IgD-negative memory B cell (primary cell): ENCODE results near the gene MED27. TPM values are rescaled to one million over a fixed set of nuclear protein-coding genes. Genes with fewer than 3 reads are reported as not detected.
A peak's percentile ranks its signal among the peaks of the same experiment; 100 is the strongest.

ENCODE experiments used
- H3K27ac Mint-ChIP-seq, 3 donors: one replicate each; pipeline ENCODE4 v1.8.0; 2020 to 2022; ENCODE audit warnings: mild to moderate bottlenecking in 3 of 3, mixed read lengths in 3 of 3, moderate library complexity in 1 of 3
- H3K27me3 Mint-ChIP-seq: one replicate; pipeline ENCODE4 v1.8.0; 2021; ENCODE audit warnings: mixed read lengths
- H3K36me3 Mint-ChIP-seq: one replicate; pipeline ENCODE4 v1.8.0; 2020; ENCODE audit warnings: mild to moderate bottlenecking, mixed read lengths
- H3K4me1 Mint-ChIP-seq, 3 donors: one replicate each; pipeline ENCODE4 v1.8.0; 2020 to 2022; ENCODE audit warnings: mixed read lengths in 3 of 3, mild to moderate bottlenecking in 1 of 3
- H3K4me3 Mint-ChIP-seq, 4 donors: one replicate each; pipeline ENCODE4 v1.8.0; 2020 to 2022; ENCODE audit warnings: mild to moderate bottlenecking in 4 of 4, mixed read lengths in 4 of 4, moderate library complexity in 3 of 4
- H3K9me3 Mint-ChIP-seq, 3 donors: one replicate each; pipeline ENCODE4 v1.8.0; 2020 to 2021; ENCODE audit warnings: mixed read lengths in 3 of 3, mild to moderate bottlenecking in 1 of 3
- polyA plus RNA-seq: library from polyadenylated mRNA; unstranded; fragments of 300-500 nt; fragmentation: Illumina TruSeq; gene quantifications from one replicate; pipeline ENCODE4 v1.2.3, GENCODE V29; 2021

Gene MED27
- polyA plus RNA-seq = 33.7 TPM

- Mint-ChIP-seq H3K27ac (peak within 1 kb of the TSS; percentile 43 to 96 (median 62)), H3K4me3 (peak within 1 kb of the TSS; percentile 85 to 99 (median 94)), H3K27me3 (peaks cover 3% of the 10 kb centered on the region), H3K36me3 (peaks cover 1% of the 10 kb centered on the region), H3K9me3 (no peaks in the 10 kb centered on the region), H3K4me1 (peaks cover 18 to 23% (median 19%) of the 10 kb centered on the region in 3 donors)
Observed at GRCh38 chr9:132079391-132080091, at the start of gene MED27. MED27 (minus strand) TSS chr9:132079867; CDS start chr9:132079844, 23 bp downstream.

- Mint-ChIP-seq H3K4me3 (no peak overlapping the region), H3K27ac (no peak overlapping the region)
Observed at GRCh38 chr9:132127888-132128534, 48.3 kb upstream of the MED27 start.

DNA sequence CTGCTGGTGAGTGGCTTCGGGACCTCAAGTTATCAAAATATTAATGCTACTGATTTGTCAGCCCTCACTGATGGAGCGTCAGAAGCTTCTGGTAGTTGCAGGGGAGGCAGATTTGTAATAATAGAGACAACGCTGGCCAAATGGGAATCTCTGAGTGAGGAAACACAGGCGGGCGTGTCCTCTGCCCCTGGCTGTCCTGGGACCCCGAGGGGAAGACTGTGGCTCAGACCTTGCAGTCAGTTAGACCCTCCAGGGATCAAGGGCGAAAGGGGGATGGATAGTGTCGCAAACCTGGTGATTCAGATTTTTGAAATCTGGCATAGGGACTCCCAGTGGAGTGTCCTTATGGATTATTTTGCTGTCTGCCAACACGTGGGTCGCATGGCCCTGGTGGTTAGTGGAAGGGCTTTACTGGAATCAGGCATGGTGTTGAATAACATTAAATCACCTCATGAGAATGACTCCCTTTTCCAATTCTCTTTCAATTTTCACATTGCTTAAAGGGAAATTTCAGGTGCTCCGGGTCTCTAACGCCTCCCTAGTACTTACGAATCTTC, 47.1 kb upstream of the MED27 start:
- H3K4me3 Mint-ChIP-seq = peak overlapping the region in 3 of 4 donors; percentile 10 to 83 (median 75)
- H3K4me1 Mint-ChIP-seq = peaks cover 0 to 4% (median 4%) of the 10 kb centered on the region in 3 donors
- peaks cover 62% of the 10 kb centered on the region for H3K27me3 Mint-ChIP-seq
- H3K36me3 Mint-ChIP-seq = no peaks in the 10 kb centered on the region
- peaks cover 0 to 4% (median 0%) of the 10 kb centered on the region in 3 donors for H3K9me3 Mint-ChIP-seq
- no peak overlapping the region for H3K27ac Mint-ChIP-seq

More at GRCh38 chr9:132127888-132128534, 48.3 kb upstream of the MED27 start:
- peaks cover 69% of the 10 kb centered on the region for H3K27me3 Mint-ChIP-seq
- H3K9me3 Mint-ChIP-seq = peaks cover 0 to 4% (median 0%) of the 10 kb centered on the region in 3 donors
- H3K4me1 Mint-ChIP-seq = peaks cover 0 to 4% (median 4%) of the 10 kb centered on the region in 3 donors
- no peaks in the 10 kb centered on the region for H3K36me3 Mint-ChIP-seq

GRCh38 chr9:132125944-132126679, 46.4 kb upstream of the MED27 start:
- Mint-ChIP-seq H3K4me3 (peak overlapping the region in 3 of 4 donors; percentile 10 to 83 (median 75)), H3K36me3 (no peaks in the 10 kb centered on the region), H3K9me3 (peaks cover 0 to 4% (median 0%) of the 10 kb centered on the region in 3 donors), H3K4me1 (peaks cover 0 to 4% (median 4%) of the 10 kb centered on the region in 3 donors), H3K27me3 (peaks cover 59% of the 10 kb centered on the region), H3K27ac (no peak overlapping the region)

DNA sequence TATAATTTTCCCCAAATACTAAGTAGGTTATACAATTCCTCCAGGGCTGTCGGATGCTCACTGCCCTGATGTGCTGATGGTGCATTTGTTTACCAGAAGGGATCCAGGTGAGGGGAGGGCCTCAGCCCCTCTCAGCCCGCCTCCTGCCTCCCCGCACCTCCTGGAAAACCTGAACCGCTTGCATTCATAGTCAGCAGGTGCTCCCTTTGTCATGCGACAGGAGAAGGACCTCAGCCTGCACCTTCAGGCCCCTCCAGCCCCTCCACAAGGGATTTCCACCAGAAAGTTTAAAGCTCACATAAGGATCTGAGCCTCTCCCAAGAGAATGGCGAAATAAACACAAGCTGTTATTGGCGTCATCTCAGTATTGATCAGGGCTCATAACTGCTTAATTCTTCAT, 45.7 kb upstream of the MED27 start:
- no peak overlapping the region for H3K27ac Mint-ChIP-seq
- no peaks in the 10 kb centered on the region for H3K36me3 Mint-ChIP-seq
- H3K4me1 Mint-ChIP-seq = peaks cover 0 to 4% (median 4%) of the 10 kb centered on the region in 3 donors
- peaks cover 58% of the 10 kb centered on the region for H3K27me3 Mint-ChIP-seq
- peak overlapping the region in 1 of 4 donors; percentile 35 for H3K4me3 Mint-ChIP-seq
- peaks cover 0 to 4% (median 0%) of the 10 kb centered on the region in 3 donors for H3K9me3 Mint-ChIP-seq

DNA sequence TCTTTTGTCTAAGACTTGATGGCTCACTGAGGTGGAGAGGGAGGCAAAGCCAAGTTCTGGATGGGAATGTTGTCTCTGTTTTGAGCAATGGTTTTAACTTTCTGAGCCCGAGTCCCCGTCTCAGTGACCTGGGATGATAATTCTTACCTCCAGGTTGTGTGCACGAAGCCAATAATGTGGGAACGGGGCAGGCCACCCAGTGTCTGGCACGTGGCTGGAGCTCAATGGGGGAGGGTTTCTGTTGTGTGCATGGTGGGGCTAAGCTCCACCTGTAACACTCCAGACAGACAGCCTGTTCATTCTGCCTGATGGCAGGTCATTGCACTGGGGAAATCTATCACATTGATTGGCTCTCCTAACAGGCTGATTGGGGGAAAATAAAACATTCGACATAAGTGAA, 45.1 kb upstream of the MED27 start:
- Mint-ChIP-seq H3K36me3 (no peaks in the 10 kb centered on the region), H3K27ac (no peak overlapping the region), H3K9me3 (peaks cover 0 to 4% (median 0%) of the 10 kb centered on the region in 3 donors), H3K27me3 (peaks cover 52% of the 10 kb centered on the region), H3K4me1 (peaks cover 0 to 4% (median 4%) of the 10 kb centered on the region in 3 donors), H3K4me3 (no peak overlapping the region)

DNA sequence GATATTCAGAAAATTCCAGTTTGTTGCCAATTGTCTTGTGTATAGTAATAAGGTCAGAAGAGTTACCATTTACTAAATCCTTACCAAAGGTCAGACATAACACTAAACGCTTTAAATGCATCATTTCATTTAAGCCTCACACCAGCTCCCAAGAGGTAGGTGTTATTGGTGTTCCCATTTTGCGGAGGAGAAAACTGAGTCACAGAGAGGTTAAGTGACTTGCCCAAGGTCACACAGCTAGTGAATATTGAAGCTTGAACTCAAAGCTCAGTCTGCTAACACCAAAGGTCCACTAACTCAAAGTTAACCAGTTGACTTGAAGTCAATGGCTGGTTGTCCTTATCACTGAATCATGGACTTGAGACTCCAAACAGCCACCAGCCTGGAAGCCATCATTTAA, 41.4 kb upstream of the MED27 start:
- Mint-ChIP-seq H3K4me1 (no peaks in the 10 kb centered on the region), H3K27me3 (peaks cover 34% of the 10 kb centered on the region), H3K9me3 (peaks cover 0 to 7% (median 0%) of the 10 kb centered on the region in 3 donors), H3K27ac (no peak overlapping the region), H3K4me3 (no peak overlapping the region), H3K36me3 (no peaks in the 10 kb centered on the region)

GRCh38 chr9:132117694-132118093, 38.0 kb upstream of the MED27 start:
- Mint-ChIP-seq H3K4me3 (no peak overlapping the region), H3K27me3 (peaks cover 21% of the 10 kb centered on the region), H3K9me3 (peaks cover 0 to 5% (median 0%) of the 10 kb centered on the region in 3 donors), H3K4me1 (no peaks in the 10 kb centered on the region), H3K27ac (no peak overlapping the region), H3K36me3 (no peaks in the 10 kb centered on the region)

DNA sequence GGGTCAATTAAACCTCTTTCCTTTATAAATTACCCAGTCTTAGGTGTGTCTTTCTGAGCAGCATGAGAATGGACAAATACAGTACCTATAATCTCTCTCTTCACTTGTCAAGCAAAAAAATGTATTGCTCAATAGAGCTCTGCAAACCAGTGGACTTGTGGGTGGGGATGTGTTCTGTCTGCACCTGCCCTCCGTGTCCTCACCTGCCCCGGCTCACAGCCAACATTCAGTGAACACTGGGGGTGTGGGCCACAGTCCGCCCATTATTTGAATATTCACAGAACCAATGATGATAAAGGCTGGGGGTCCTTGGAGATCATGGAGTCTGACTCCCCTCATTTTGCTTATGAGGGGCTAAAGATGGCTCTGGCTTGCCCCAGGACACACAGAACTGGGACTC, 36.9 kb upstream of the MED27 start:
- Mint-ChIP-seq H3K36me3 (no peaks in the 10 kb centered on the region), H3K27me3 (peaks cover 15% of the 10 kb centered on the region), H3K4me3 (no peak overlapping the region), H3K9me3 (peaks cover 0 to 5% (median 0%) of the 10 kb centered on the region in 3 donors), H3K4me1 (no peaks in the 10 kb centered on the region), H3K27ac (no peak overlapping the region)

DNA sequence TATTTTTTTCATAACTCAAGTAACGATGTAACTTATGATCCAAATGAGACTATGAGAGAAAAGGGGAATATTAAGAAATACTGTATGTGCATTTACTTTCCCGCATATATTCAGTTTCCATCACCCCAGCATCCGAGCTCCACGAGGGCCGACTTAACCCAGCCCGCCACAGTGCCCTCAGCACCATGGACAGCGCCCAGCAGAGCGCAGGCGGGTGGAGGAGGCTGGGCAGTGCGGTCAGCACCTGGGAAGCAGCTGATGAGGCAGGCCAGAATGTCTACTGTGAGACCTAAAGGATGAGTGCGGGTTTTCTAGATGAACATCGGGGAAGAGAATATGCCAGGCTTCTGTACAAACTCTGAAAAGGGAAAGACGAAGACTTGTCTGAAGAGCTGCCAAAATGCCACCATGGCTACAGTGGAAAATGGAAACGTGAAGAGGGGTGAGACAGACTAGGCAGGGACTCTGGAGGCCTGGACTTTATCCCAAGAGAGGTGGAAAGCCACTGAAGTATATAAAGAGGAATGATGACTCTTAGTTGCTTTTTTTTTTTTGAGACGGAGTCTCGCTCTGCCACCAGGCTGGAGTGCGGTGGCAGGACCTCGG, 34.5 kb upstream of the MED27 start:
- Mint-ChIP-seq H3K27ac (no peak overlapping the region), H3K36me3 (no peaks in the 10 kb centered on the region), H3K4me1 (no peaks in the 10 kb centered on the region), H3K27me3 (peaks cover 19% of the 10 kb centered on the region), H3K9me3 (peaks cover 0 to 5% (median 2%) of the 10 kb centered on the region in 3 donors), H3K4me3 (no peak overlapping the region)

DNA sequence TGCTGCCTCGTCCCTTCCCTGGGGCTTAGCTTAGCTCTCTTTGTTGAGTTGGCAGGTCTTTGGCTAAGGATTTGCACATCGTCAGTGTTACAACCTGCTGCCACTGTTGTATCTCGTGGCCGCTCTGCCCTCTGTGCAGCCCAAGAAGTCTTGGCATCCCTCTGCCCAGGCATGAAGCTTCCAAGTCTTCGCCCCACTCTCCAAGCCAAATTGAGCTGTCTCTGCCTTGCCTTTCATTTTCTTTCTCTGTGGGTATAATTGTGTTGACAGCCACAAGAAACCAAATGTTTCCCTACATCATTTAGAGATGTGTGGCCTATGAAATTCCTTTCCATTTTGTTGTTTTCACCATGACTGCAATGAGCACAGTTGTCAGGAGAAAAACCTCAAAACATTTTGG, 29.6 kb upstream of the MED27 start:
- H3K27me3 Mint-ChIP-seq = peaks cover 17% of the 10 kb centered on the region
- peaks cover 1 to 5% (median 1%) of the 10 kb centered on the region in 3 donors for H3K4me1 Mint-ChIP-seq
- peaks cover 0 to 2% (median 0%) of the 10 kb centered on the region in 3 donors for H3K9me3 Mint-ChIP-seq
- no peak overlapping the region for H3K4me3 Mint-ChIP-seq
- no peaks in the 10 kb centered on the region for H3K36me3 Mint-ChIP-seq
- no peak overlapping the region for H3K27ac Mint-ChIP-seq

GRCh38 chr9:132108728-132109127, 29.1 kb upstream of the MED27 start:
- peaks cover 1 to 5% (median 1%) of the 10 kb centered on the region in 3 donors for H3K4me1 Mint-ChIP-seq
- no peak overlapping the region for H3K27ac Mint-ChIP-seq
- peak overlapping the region in 1 of 4 donors; percentile 37 for H3K4me3 Mint-ChIP-seq
- H3K27me3 Mint-ChIP-seq = peaks cover 13% of the 10 kb centered on the region
- no peaks in the 10 kb centered on the region for H3K36me3 Mint-ChIP-seq
- peaks cover 0 to 2% (median 0%) of the 10 kb centered on the region in 3 donors for H3K9me3 Mint-ChIP-seq

- Mint-ChIP-seq H3K4me1 (no peaks in the 10 kb centered on the region), H3K36me3 (peaks cover 1% of the 10 kb centered on the region), H3K4me3 (no peak overlapping the region), H3K27me3 (peaks cover 33% of the 10 kb centered on the region), H3K27ac (no peak overlapping the region), H3K9me3 (peaks cover 0 to 2% (median 2%) of the 10 kb centered on the region in 3 donors)
Observed at GRCh38 chr9:132099741-132100407, 20.2 kb upstream of the MED27 start.

DNA sequence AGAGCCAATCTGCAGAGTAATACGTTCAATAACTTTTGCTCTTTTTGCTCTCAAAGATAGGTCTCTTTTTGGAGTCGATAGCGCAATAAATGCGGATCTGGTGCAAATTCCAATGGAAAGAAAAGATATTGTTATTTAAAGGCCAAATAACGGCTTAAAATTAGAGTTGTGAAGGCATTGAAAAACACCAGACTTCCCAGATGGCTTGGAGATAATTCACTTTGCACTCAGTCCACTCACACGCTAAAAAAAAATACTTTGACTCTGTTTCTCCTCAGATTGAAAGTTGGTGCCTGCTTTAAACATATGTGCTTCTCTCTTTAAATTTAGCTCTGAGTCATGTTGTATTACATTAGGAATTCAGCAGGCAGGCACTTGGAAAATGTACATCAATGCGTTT, 19.5 kb upstream of the MED27 start:
- no peak overlapping the region for H3K4me3 Mint-ChIP-seq
- H3K27ac Mint-ChIP-seq = no peak overlapping the region
- peaks cover 34% of the 10 kb centered on the region for H3K27me3 Mint-ChIP-seq
- no peaks in the 10 kb centered on the region for H3K4me1 Mint-ChIP-seq
- H3K9me3 Mint-ChIP-seq = peaks cover 0 to 2% (median 2%) of the 10 kb centered on the region in 3 donors
- peaks cover 1% of the 10 kb centered on the region for H3K36me3 Mint-ChIP-seq
